Measurements from ENCODE around the gene UNC5B.

DNA sequence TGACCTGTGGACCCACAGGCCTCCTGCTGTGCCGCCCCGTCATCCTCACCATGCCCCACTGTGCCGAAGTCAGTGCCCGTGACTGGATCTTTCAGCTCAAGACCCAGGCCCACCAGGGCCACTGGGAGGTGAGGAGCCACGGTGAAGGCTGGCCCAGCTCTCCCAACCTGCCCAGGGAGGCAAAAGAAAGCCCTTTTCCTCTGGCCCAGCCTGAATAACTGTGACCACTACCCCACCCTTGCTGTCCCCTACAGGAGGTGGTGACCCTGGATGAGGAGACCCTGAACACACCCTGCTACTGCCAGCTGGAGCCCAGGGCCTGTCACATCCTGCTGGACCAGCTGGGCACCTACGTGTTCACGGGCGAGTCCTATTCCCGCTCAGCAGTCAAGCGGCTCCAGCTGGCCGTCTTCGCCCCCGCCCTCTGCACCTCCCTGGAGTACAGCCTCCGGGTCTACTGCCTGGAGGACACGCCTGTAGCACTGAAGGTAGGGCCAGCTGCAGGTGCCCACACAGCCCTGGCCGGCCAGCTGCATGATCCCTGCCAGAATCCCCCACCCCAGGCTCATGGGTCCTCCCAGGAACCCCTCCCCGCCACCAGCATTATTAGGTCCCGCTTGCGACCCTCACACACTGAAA, 81.2 kb downstream of the UNC5B start:
- TF ChIP-seq, protein P1, sequence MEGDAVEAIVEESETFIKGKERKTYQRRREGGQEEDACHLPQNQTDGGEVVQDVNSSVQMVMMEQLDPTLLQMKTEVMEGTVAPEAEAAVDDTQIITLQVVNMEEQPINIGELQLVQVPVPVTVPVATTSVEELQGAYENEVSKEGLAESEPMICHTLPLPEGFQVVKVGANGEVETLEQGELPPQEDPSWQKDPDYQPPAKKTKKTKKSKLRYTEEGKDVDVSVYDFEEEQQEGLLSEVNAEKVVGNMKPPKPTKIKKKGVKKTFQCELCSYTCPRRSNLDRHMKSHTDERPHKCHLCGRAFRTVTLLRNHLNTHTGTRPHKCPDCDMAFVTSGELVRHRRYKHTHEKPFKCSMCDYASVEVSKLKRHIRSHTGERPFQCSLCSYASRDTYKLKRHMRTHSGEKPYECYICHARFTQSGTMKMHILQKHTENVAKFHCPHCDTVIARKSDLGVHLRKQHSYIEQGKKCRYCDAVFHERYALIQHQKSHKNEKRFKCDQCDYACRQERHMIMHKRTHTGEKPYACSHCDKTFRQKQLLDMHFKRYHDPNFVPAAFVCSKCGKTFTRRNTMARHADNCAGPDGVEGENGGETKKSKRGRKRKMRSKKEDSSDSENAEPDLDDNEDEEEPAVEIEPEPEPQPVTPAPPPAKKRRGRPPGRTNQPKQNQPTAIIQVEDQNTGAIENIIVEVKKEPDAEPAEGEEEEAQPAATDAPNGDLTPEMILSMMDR (optimal IDR thresholded peaks at IDR 0.05 in 1 of 3, IDR thresholded peaks at IDR 0.05 in 1 of 3, conservative IDR thresholded peaks at IDR 0.05 in 1 of 3; ENCODE audit: extremely low read depth in 1 of 3, insufficient read depth in 2 of 3, low read length in 3 of 3) = no peak
- TF ChIP-seq EZH2 (IDR thresholded peaks at IDR 0.05; ENCODE audit: low read length) = no peak
